BE2C (cell line): ENCODE results near the gene PHKG2. TPM values are rescaled to one million over a fixed set of nuclear protein-coding genes. Genes with fewer than 3 reads are reported as not detected.
"Not testable (repeated sequence)": the region's sequence is repeated elsewhere in the genome, so short reads cannot be mapped to it uniquely, and the experiment has no call there.

ENCODE experiments used
- DNase-seq: peaks from one replicate; pipeline ENCODE4 v3.0.0-alpha.2; 2020
- H3K27me3 ChIP-seq: fragments of 250-450 bp; sonication (Bioruptor Pico); 2 replicates; pipeline ENCODE4 v1.5.1; 2020; ENCODE audit warnings: mild to moderate bottlenecking
- H3K36me3 ChIP-seq: fragments of 250-450 bp; sonication (Bioruptor Pico); 2 replicates; pipeline ENCODE4 v1.5.1; 2020; ENCODE audit warnings: mild to moderate bottlenecking
- H3K4me1 ChIP-seq: fragments of 250-450 bp; sonication (Bioruptor Pico); 2 replicates; pipeline ENCODE4 v1.5.1; 2020
- H3K4me3 ChIP-seq: 2 replicates; pipeline ENCODE4 v1.5.1; 2011; ENCODE audit warnings: low read depth, low read length
- H3K9me3 ChIP-seq: fragments of 250-450 bp; sonication (Bioruptor Pico); 2 replicates; pipeline ENCODE4 v1.5.1; 2020
- polyA plus RNA-seq: library from polyadenylated mRNA; unstranded; fragments of >200 nt; gene quantifications from one replicate; pipeline ENCODE4 v1.2.1, GENCODE V29; 2012; ENCODE audit warnings: low read depth, missing spikeins; ENCODE audit not compliant: insufficient read length, insufficient read depth
- TF ChIP-seq, protein P1 (sequence below): IDR thresholded peaks from 2 replicates; pipeline ENCODE4 v1.5.1; 2012; ENCODE audit warnings: mild to moderate bottlenecking, low read depth, low read length

PHKG2 gene, protein sequence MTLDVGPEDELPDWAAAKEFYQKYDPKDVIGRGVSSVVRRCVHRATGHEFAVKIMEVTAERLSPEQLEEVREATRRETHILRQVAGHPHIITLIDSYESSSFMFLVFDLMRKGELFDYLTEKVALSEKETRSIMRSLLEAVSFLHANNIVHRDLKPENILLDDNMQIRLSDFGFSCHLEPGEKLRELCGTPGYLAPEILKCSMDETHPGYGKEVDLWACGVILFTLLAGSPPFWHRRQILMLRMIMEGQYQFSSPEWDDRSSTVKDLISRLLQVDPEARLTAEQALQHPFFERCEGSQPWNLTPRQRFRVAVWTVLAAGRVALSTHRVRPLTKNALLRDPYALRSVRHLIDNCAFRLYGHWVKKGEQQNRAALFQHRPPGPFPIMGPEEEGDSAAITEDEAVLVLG
- polyA plus RNA-seq = 50.9 TPM

DNA sequence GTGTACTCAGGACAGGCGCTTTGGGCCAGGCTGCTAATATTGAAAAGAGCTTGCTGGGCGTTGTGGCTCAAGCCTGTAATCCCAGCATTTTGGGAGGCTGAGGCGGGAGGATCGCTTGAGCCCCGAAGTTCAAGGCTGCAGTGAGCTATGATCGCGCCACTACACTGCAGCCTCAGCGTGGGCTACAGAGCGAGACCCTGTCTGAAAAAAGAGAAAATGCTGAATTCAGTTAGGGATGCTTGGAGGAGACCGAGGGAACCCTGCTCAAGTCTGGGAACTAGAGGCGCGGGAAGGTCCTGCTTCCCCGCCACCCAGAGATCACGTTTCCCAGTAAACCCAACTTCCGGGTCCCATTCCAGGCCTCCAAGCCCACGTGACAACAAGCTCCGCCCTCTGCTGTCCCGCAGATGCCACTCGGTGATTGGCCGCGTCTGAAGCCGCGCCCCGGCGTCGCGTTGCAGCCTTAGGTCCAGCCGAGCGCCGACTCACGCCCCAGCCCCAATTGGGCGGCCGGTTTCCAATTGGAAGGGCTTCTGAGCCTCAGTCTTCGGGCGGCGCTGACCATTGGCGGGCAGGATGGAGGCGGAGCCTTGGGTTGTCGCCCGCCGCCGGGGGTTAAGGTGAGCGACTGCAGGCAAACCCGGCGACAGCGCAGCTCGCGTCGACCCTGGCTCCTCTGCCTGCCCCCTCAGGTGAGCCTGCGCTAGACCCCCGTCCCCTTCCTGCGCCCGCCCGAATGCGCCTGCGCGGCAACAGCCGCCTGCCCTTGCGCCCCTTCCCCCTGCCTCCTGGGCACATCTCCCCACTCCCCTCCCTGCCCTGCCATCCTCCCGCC is at the start of gene PHKG2:
TSS of gene PHKG2 (plus strand) at position 627 of the 835 bp plus-strand sequence. CDS start 396 bp downstream, outside the sequence.
- Histone ChIP-seq H3K36me3 (peaks cover 13% of the 10 kb centered on the region), H3K9me3 (no peaks in the 10 kb centered on the region), H3K27me3 (no peaks in the 10 kb centered on the region), H3K4me3 (peak within 1 kb of the TSS; percentile 69), H3K4me1 (no peaks in the 10 kb centered on the region)
- TF ChIP-seq, protein P1, sequence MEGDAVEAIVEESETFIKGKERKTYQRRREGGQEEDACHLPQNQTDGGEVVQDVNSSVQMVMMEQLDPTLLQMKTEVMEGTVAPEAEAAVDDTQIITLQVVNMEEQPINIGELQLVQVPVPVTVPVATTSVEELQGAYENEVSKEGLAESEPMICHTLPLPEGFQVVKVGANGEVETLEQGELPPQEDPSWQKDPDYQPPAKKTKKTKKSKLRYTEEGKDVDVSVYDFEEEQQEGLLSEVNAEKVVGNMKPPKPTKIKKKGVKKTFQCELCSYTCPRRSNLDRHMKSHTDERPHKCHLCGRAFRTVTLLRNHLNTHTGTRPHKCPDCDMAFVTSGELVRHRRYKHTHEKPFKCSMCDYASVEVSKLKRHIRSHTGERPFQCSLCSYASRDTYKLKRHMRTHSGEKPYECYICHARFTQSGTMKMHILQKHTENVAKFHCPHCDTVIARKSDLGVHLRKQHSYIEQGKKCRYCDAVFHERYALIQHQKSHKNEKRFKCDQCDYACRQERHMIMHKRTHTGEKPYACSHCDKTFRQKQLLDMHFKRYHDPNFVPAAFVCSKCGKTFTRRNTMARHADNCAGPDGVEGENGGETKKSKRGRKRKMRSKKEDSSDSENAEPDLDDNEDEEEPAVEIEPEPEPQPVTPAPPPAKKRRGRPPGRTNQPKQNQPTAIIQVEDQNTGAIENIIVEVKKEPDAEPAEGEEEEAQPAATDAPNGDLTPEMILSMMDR = no peak
- DNase-seq = peak; percentile 99

DNA sequence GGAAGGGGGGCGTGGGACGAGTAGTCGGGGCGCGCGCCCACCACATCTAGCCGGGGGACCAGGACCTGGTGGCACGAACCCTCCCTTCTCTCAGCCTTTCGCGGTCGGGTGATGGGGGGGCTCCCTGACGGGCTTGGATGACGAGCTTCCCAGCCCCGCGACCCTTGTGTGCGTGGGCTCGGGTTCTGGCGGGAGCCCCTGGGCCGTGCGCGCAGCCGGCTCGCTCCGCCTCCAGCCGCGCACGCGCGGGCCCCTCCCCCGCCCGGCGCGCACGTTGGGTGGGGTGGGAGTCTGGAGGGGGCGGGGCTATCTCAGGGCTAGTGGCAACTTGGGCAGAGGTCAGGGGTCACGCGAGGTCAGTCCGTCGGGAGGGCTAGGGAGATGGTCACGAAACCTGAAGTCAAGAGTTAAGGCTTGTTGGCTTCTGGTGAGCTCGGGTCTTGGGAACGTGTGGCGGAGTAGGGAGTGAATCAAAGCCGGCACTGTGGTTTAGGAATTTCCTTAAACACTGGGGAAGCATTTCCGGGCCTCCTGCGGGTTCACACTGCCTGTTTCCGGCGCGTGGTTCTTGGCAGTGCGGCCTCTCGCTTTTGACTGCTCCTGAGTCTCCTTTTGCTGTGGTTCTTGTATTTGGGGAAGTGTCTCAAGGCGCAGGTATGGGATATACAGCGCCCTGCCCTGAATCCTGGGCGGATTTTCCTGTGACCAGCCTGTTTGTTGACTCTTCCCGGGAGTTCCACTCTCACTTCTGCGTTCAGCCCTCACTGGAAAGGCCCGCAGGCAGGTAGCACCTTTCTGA is 49.2 kb upstream of the PHKG2 start, which contains the start of gene SRCAP:
TSS of gene SRCAP (plus strand) at position 356 of the 799 bp plus-strand sequence. CDS start 1,654 bp downstream, outside the sequence.
- Histone ChIP-seq H3K4me1 (no peaks in the 10 kb centered on the region), H3K9me3 (no peaks in the 10 kb centered on the region), H3K4me3 (peak within 1 kb of the TSS; percentile 93), H3K36me3 (peaks cover 35% of the 10 kb centered on the region), H3K27me3 (no peaks in the 10 kb centered on the region)
- peak; percentile 83 for DNase-seq
- TF ChIP-seq, protein P1 = no peak

DNA sequence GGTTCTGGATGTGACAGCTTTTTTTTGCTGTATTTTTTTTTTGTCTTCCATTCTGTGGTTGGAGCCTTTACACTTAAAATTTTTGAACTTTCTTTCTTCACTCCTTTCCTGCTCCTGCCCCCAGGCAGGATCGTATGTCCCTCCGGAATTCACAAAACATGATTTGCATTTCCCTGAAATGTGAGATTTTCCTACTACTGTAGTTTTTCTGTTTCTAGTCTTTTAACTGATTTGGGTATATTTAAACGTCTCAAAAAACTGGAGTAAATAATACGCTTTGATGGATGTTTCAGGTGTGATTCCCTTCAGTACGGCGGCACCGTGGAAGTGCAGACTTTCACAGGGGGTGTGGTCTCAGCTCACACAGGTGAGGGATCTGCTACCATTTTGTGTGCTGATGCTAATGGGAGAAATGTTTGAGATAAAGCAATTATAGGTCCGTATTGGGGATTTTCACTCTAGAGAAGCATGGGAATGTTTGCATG is 48.6 kb upstream of the PHKG2 start:
- TF ChIP-seq, protein P1 = no peak
- Histone ChIP-seq H3K4me1 (no peaks in the 10 kb centered on the region), H3K27me3 (no peaks in the 10 kb centered on the region), H3K9me3 (no peaks in the 10 kb centered on the region), H3K4me3 (peak overlapping the region; percentile 93), H3K36me3 (peaks cover 41% of the 10 kb centered on the region)
- no peak for DNase-seq

DNA sequence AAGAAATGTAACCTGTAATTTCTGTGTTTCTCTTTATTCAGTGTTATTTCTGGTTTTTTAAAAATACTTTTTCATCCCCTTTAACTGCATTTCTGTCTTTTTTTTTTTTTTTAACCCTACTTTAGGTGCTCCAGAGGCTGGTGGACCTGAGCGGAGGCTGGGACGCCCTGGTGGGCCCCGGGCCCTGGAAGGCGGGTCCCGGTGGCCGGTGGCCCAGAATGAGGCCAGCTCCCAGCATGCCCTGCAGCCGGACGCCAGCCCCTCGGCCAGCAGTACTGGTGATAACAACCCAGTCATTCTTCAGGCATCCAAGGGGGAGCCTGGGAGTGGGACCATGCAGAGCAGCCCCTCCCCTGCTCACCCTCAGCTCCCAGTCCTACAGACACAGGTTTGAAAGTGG is 47.7 kb upstream of the PHKG2 start:
- peak; percentile 28 for DNase-seq
- no peaks in the 10 kb centered on the region for H3K9me3 ChIP-seq
- no peaks in the 10 kb centered on the region for H3K4me1 ChIP-seq
- no peaks in the 10 kb centered on the region for H3K27me3 ChIP-seq
- H3K4me3 ChIP-seq = no peak overlapping the region
- TF ChIP-seq, protein P1 = no peak
- peaks cover 50% of the 10 kb centered on the region for H3K36me3 ChIP-seq

DNA sequence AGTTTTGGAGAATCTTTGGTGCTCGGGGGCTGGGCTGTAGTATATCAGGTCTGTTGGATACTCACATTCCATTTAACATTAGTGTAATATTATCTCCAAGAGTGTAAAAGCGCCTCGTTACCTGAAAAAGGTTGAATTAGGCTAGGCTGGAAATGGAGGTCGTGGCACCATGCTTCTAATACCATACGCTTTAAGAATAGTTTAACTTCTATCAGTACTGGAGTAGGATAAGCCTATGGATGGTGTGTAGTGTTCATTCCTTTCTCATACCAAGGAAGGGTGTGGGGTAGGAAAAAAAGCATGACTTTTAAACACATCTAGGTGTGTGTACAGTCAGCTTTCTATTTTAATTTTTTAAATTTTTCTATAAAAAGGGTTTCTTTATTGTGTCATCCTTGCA is 47.3 kb upstream of the PHKG2 start:
- Histone ChIP-seq H3K4me3 (no peak overlapping the region), H3K9me3 (no peaks in the 10 kb centered on the region), H3K36me3 (peaks cover 54% of the 10 kb centered on the region)

DNA sequence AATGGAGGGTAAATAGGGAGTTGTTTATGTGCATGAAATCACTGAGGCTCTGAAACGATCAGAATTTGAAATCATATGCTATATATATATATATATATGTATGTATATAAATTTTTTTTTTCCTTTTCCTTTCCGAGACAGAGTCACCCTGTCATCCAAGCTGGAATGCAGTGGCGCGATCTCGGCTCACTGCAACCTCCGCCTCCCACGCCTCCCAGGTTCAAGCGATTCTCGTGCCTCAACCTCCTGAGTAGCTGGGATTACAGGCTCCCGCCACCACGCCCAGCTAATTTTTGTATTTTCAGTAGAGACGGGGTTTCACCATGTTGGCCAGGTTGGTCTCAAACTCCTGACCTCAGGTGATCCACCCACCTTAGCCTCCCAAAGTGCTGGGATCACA is 45.2 kb upstream of the PHKG2 start:
- H3K4me1 ChIP-seq, H3K4me3 ChIP-seq, DNase-seq, H3K27me3 ChIP-seq, H3K9me3 ChIP-seq: not testable (repeated sequence)
- peaks cover 75% of the 10 kb centered on the region for H3K36me3 ChIP-seq

More for the DNA sequence above, 47.3 kb upstream of the PHKG2 start:
- Histone ChIP-seq H3K27me3 (no peaks in the 10 kb centered on the region), H3K4me1 (no peaks in the 10 kb centered on the region)
- no peak for DNase-seq
- TF ChIP-seq, protein P1 = no peak
